GM19351 (cell line): ENCODE data around the gene KRTAP10-7.
"Not testable (repeated sequence)": the region's sequence is repeated elsewhere in the genome, so short reads cannot be mapped to it uniquely, and the experiment has no call there.

Experiments
- ATAC-seq: cut with Tn5 transposase; IDR thresholded peaks from one replicate; pipeline ENCODE4 v1.9.1; 2021; ENCODE audit warnings: mild to moderate bottlenecking, moderate library complexity; ENCODE audit not compliant: unreplicated experiment

Gene KRTAP10-7

GRCh38 chr21:44600118-44600978 lies at the start of gene KRTAP10-7:
Gene KRTAP10-7, plus strand, starts transcription at chr21:44600597. Its CDS starts 25 bp downstream, at chr21:44600622.
- ATAC-seq: not testable (repeated sequence)

- no peak for ATAC-seq
Measured at GRCh38 chr21:44550807-44551206, 49.6 kb upstream of the KRTAP10-7 start.

GRCh38 chr21:44551340-44551961 lies 48.9 kb upstream of the KRTAP10-7 start, which contains the start of gene KRTAP10-2:
Gene KRTAP10-2, minus strand, starts transcription at chr21:44551505. Its CDS starts 47 bp downstream, at chr21:44551458.
- ATAC-seq: no peak

- ATAC-seq: no peak
Measured at GRCh38 chr21:44552136-44552535, 48.3 kb upstream of the KRTAP10-7 start.

GRCh38 chr21:44552681-44553080 lies 47.7 kb upstream of the KRTAP10-7 start:
- ATAC-seq: no peak

- ATAC-seq: no peak
Measured at GRCh38 chr21:44555200-44555875, 45.1 kb upstream of the KRTAP10-7 start.

- ATAC-seq: no peak
Measured at GRCh38 chr21:44556879-44557278, 43.5 kb upstream of the KRTAP10-7 start.

- no peak for ATAC-seq
Measured at GRCh38 chr21:44557491-44558328, 42.7 kb upstream of the KRTAP10-7 start.

GRCh38 chr21:44558329-44558675 lies 42.1 kb upstream of the KRTAP10-7 start:
- not testable (repeated sequence) for ATAC-seq

GRCh38 chr21:44558695-44559094 lies 41.7 kb upstream of the KRTAP10-7 start, which contains the start of gene KRTAP10-3:
Gene KRTAP10-3, minus strand, starts transcription at chr21:44558795. Its CDS starts 80 bp downstream, at chr21:44558715.
- no peak for ATAC-seq

- ATAC-seq: no peak
Measured at GRCh38 chr21:44564099-44564498, 36.3 kb upstream of the KRTAP10-7 start.

GRCh38 chr21:44564886-44565598 lies 35.4 kb upstream of the KRTAP10-7 start:
- ATAC-seq: no peak

GRCh38 chr21:44566403-44566802 lies 34.0 kb upstream of the KRTAP10-7 start:
- no peak for ATAC-seq

GRCh38 chr21:44567481-44568171 lies 32.8 kb upstream of the KRTAP10-7 start:
- no peak for ATAC-seq

GRCh38 chr21:44568261-44568660 lies 32.1 kb upstream of the KRTAP10-7 start:
- ATAC-seq: no peak

- ATAC-seq: no peak
Measured at GRCh38 chr21:44568667-44569556, 31.5 kb upstream of the KRTAP10-7 start.

GRCh38 chr21:44569861-44570517 lies 30.4 kb upstream of the KRTAP10-7 start:
- no peak for ATAC-seq

- no peak for ATAC-seq
Measured at GRCh38 chr21:44571296-44571695, 29.1 kb upstream of the KRTAP10-7 start.
